GM18951 (cell line): ENCODE measurements around the gene TRIM62.
A peak's percentile ranks its signal among the peaks of the same experiment; 100 is the strongest.
"Not testable (repeated sequence)": the region's sequence is repeated elsewhere in the genome, so short reads cannot be mapped to it uniquely, and the experiment has no call there.

Experiments used
- POLR2A ChIP-seq: IDR thresholded peaks from 4 replicates; pipeline ENCODE4 v1.6.1; 2011; ENCODE audit warnings: mild to moderate bottlenecking; ENCODE audit not compliant: insufficient read length, insufficient read depth; ENCODE audit errors: extremely low read depth
- in situ Hi-C: fragments of 300-500 bp; cut with MboI; formaldehyde crosslinking; loops from one replicate; pipeline ENCODE4 v1.12.0; 2022; ENCODE audit warnings: low sequenced_read_pairs, mixed read lengths, inconsistent platforms; ENCODE audit not compliant: unreplicated experiment

TRIM62 gene

DNA sequence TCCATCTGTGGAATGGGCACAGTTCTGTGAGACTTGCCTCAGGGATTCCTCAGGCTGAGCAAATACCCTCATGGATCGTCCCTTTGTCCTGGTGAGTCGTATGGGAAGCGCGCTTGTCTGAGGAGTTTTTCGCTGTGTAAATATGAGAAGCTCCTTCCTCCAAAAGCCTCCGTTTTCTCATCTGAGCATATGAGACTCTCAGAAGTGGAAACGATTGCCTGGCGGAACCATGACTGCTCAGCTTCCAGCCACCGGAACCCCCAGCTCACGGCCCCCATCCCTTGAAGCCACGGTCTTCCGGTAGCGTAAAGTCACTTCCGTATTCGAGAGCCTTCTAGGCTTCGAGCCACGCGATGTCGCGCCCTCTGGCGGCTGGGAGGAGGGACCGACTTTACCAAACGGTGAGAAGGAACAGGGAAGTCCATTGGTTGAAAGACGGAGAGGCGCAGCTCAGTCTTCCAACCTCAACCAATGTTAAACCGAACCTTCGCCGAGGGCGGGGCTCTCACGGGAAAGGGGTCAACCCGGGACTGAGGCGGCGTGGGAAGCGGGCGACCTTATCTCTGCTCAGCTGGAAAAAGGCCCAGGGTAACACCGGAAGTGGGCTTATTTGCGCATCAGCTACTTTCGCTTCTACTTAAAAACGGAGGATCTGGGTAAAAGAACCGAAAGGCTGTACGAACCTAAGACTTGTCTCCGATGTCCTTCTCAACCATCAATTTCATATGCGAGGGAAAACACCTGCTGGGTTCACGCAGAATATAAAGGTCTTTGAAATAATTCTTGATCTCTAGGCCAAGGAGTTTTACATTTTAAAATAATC lies 54.6 kb downstream of the TRIM62 start:
- in situ Hi-C loops, result no loop called here
- TF ChIP-seq POLR2A, result peak; percentile 88

DNA sequence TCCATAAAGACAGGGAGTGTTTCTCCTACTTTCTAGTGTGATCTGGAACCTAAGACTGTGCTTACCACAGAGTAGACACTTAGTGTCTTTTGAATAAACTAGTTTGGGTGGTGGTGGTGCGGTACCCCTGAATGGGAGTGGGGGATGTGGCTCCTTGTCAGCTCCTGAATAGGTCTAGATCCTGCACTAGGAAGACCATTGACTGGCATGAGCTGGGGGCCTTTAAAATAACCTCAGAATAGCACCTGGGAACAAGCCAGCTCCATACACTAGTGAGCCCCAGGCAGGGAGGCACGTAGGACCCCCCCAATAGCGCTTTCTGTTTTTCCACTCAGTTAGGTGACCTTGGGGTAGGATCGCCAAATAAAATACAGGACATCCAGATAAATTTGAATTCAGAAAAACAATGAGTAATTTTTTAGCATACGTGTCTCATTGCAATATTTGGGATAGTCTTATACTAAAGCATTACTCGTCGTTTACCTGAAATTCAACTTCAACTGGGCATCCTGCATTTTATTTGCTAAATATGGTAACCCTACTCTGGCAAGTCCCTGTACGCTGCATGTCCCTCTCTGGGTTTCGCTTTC lies 55.3 kb downstream of the TRIM62 start:
- TF ChIP-seq POLR2A, result no peak
- in situ Hi-C loops, result no loop called here

GRCh38 chr1:33124647-33125046 lies 57.2 kb downstream of the TRIM62 start:
- in situ Hi-C loops, result not testable (repeated sequence)

DNA sequence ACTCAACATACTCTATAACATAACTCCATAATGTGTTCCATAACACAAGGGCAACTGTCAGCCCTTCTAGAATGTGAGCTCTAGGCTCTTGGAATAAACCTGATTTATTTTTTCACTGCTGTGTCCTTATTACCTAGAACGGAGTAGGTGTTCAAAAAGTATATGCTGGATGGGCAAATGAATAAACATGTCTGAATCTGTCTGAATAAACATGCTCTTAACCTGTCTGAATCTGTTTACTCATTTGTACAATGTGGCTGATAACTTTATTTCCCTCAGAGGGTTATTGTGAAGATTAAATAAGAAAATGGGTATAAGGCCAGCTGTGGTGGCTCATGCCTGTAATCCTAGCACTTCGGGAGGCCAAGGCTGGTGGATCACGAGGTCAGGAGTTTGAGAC lies 58.6 kb downstream of the TRIM62 start:
- in situ Hi-C loops, result no loop called here
- TF ChIP-seq POLR2A, result no peak

- in situ Hi-C loops, result no loop called here
- TF ChIP-seq POLR2A, result no peak
These were observed 59.2 kb downstream of the TRIM62 start for GRCh38 chr1:33122483-33123178.

GRCh38 chr1:33121728-33122127 lies 60.1 kb downstream of the TRIM62 start:
- in situ Hi-C loops, result no loop called here
- no peak for TF ChIP-seq POLR2A

DNA sequence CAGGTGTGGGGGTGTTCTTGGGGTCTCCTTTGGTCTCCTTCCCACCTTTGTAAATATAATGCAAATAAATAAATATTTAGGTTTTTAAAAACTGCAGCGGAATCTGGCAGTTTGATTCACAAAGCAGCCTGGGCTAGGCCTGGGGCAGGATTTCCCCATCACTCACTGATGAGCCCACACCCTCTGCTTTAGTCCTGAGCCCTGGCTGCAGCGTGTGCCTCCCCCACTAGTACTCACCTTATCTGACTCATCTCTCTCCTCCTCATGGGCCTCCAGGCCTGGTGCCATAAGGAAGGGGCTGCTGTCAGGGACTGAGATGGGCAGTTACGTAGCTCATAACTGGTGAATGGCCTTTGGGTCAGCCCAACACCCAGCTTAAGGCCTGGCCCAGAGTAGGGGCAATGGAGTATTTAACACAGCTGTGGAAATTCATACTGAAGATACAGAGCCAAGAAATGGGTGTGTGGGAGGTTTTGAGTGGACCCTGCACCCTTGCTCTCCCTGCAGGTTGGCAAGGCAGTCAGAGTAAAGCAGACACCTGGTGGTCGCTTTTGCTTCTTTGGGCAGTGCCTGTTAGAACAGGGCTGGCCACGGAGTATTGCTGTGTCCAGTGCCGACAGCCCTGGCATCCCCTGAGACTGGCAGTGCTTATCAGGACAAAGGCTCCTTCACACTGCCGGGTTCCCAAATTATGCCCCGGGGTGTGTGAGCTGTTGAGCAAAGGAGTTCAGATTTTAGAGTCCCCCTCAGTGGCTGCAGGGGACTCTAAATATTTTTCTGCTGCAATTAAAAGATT lies 61.2 kb downstream of the TRIM62 start:
- no peak for TF ChIP-seq POLR2A

GRCh38 chr1:33119532-33120217 lies 62.2 kb downstream of the TRIM62 start:
- TF ChIP-seq POLR2A, result no peak

More for the DNA sequence above, 61.2 kb downstream of the TRIM62 start:
- in situ Hi-C loops, result no loop called here

GRCh38 chr1:33119050-33119449 lies 62.8 kb downstream of the TRIM62 start:
- TF ChIP-seq POLR2A, result no peak
- in situ Hi-C loops, result no loop called here

More at GRCh38 chr1:33119532-33120217, 62.2 kb downstream of the TRIM62 start:
- in situ Hi-C loops, result no loop called here

DNA sequence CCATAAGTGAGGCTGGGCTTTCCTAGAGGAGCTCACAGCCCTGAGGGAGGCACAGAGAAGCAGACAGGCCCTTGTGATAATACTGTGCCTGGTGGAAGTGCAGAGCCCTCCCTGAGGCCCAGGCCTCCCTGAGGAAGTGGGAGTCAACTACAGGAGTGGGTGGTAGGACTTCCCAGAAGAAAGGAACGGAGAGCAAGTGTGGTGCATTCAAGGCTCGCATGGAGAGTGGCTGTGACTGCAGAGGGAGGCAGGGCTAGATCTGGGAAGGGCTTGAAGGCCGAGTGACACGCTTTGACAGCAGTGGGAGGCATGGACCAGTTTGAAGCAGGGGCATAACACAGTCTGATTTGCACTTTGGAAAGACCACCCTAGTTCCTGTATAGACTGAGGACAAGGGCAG lies 63.6 kb downstream of the TRIM62 start:
- in situ Hi-C loops, result no loop called here
- no peak for TF ChIP-seq POLR2A

DNA sequence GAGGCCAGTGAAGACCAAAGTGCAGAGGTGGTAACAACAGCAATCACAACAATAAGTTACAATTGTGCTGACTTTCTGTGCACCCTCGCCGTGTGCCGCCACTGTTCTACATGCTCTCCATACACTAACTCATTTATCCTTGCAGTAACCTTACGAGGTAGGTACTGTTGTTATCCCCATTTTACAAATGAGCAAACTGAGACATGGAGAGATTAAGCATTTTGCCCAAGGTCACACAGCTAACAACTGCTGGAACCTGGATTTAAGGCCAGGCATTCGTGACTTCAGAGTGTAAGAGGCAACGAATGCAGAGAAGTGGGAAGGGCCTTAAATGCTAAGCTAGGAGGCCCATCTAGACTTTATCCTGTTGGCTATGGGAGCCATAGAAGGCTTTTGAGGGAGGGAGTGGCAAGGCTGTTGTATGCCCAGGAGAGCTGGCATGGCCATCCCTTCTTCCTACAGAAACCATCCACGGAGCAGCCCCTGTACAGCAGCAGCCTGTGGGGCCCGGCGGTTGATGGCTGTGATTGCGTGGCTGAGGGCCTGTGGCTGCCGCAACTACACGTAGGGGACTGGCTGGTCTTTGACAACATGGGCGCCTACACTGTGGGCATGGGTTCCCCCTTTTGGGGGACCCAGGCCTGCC lies 64.3 kb downstream of the TRIM62 start:
- no peak for TF ChIP-seq POLR2A
- in situ Hi-C loops, result no loop called here

DNA sequence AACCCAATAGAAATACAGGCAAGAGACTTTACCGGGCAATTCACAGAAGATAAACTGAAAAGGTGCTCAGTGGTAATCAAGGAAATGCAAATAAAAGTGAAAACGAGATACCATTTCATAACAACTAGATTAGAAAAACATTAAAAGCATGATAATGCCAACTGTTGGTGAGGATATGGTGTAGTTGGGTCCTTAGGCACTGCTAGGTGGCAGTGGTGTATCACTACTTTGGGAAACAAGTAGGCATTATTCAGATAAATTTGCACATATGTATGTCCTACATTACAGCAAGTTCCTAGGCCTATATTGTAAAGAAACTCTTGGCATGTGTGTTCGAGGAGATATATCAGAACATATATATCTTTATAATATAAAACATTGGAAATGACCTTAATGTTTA lies 69.9 kb downstream of the TRIM62 start:
- in situ Hi-C loops, result no loop called here
- TF ChIP-seq POLR2A, result no peak

DNA sequence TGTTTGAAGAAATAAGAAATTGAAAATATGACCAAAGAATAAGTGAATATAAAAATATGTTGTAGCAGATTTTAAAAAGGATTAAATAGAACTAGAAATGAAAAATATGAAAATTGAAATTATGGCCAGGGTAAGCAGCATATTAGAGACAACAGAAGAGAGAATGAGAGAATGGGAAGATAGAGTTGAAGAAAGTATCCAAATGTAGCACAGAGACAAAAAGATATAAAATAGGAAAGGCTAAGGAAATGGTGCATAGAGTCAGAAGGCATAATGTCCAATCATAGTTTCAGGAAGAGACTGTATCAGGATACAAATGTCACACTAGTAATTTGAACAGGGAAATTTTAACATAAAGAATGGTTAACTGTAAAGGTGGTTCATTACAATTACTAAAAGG lies 71.4 kb downstream of the TRIM62 start:
- in situ Hi-C loops, result no loop called here
- no peak for TF ChIP-seq POLR2A

GRCh38 chr1:33100119-33100415 lies 81.8 kb downstream of the TRIM62 start:
- in situ Hi-C loops, result not testable (repeated sequence)
